Measurements from ENCODE around the gene OSTM1.

Gene OSTM1

DNA sequence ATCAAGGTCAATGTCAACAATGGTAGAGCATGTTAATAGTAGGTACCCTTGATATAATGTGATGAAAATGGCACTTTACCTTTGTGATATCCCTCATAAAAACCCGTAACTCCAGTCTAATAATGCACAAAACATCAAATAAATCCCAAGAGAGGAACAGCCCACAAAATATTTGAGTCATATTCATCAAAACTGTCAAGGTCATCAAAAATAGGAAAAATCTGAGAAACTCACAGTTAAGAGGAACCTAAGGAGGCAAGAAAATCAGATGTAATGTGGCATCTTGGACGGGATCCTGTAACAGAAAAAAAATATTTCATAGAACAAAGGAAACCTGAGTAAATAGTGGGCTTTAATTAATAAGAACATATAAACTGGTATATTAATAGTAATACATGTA lies 25.5 kb upstream of the OSTM1 start:
- DNase-seq (ENCODE audit: low read depth) = no peak

DNA sequence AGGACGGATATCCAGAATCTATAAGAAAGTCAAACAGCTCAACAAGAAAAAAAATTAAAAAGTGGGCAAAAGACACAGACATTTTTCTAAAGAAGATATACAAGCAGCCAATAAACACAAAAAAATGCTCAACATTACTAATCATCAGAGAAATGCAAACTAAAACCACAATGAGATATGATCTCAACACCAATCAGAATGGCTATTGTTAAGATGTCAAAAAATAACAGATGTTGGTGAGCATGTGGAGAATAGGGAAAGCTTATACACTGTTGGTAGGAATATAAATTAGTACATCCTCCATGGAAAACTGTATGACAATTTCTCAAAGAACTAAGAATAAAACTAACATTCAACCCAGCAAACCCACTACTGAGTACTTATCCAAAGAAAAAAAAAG lies 23.3 kb upstream of the OSTM1 start:
- no peak for DNase-seq (ENCODE audit: low read depth)

DNA sequence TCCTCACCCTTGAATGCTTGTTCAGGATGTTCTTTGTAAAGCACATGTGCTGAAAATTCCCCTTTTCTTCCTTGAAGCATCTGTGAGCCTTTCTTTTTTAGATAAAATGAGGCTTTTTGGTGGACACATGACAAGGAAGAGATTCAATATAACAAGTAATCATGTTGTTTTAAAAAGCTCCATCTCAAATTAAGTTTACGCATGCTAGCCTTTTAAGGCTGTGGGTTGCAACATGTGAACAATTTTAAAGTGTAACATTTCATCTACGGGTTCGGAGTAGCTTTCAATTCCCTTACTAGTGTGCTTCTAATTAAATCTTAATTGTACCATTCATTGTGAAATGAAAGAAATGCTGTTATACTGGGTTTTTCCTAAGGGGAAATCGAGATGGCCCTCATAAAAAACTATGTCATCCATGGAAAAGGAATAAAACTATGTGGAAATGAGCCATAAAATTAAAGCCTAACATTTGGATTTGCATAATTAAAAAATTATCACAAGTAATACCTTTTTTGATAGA lies 19.3 kb upstream of the OSTM1 start:
- no peak for DNase-seq (ENCODE audit: low read depth)

DNA sequence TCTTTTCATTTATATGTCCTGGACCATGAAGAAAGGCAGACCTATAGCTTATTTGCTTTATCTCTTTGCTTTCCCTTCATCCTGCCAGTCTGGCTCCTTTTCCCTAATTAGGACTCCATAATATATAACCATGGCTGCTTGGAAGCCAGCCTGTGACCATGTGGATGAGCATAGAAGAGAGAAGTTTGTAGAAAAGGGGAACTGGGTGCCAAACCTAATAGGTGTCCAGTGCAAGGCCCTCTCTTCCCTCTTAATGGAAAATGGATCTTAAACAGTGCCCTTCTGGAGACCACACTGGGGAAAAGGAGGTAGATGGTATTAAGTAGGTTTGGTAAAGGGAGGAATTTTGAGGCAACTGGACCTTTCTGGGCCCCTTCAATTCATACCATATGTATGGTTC lies 16.7 kb upstream of the OSTM1 start:
- no peak for DNase-seq (ENCODE audit: low read depth)

DNA sequence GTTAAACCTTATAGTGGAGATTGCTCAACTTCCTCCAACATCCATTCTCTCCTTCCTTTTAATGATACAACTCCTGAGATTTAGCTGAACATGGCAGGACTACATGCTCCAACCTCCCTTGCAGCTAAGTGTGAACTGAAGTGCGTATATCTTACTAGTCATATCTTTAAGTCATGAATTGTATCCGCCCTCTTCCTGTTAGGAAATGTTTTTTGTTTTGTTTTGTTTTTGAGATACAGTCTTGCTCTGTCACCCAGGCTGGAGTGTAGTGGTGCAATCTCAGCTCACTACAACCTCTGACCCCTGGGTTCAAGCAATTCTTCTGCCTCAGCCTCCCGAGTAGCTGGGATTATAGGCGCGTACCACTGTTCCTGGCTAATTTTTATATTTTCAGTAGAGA lies 8.8 kb upstream of the OSTM1 start:
- DNase-seq (ENCODE audit: low read depth) = no peak

DNA sequence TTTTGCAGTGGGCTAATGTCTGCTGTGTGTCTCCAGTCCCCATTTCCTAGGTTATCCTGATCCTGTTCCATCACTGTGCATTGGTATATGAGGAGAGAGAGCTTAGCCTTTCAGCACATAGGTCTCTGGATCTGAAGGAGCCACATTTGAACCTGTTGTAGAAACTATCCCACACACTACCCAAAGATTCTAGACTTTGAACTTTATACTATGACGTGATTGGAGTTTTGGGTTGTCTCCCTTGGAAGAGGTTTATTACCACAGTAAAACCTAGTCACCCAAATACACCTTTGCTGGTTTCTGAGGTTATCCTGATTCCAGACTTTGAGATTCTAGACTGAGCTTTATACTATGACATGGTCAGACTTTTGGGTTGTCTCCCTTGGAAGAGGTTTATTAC lies 8.0 kb upstream of the OSTM1 start:
- DNase-seq (ENCODE audit: low read depth) = no peak

DNA sequence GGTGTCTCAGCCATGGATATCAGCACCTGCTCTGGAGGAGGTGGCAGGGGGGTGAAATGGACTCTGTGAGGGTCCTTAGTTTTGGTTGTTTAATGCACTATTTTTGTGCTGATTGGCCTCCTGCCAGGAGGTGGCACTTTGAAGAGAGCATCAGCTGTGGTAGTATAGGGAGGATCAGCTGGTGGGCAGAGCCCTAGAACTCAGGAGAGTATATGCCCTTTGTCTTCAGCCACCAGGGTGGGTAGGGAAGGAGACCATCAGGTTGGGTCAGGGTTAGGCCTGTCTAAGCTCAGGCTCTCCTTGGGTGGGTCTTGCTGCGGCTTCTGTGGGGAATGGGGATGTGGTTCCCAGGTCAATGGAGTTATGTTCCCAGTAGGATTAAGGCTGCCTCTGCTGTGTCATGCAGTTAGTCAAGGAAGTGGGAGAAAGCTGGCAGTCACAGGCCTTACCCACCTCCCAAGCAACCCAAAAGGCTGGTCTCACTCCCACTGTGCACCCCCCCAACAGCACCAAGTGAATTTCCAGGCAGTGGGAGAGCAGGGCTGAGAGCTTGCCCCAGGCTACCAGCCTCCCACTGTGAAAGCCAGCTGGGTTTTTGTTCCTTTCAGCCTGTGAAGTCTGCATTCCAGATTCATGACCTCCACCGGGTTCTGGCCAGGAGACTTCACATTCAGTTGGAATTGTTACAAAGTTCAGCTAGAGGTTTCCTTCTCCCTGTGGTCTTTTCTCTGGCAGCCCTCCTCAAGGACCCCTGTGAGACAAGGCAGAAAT lies 5.7 kb upstream of the OSTM1 start:
- DNase-seq (ENCODE audit: low read depth) = no peak

DNA sequence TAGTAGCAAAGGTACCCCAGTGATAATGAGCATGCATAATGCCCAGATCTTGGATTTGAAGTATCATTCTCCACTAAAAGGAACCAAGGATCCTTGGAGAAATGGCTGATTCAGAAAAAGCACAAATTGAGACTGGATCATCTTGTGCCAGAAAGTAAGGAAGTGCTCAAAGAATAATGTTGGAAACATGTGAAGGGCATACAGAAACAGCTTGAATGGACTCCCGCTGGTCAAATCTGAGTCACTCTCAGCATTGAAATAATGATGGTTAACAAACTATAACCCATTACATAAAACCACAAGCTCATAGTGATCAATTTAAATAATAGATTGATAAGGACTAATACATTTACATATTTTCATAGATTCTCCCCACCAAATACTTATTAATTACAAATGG lies 3.6 kb upstream of the OSTM1 start:
- no peak for DNase-seq (ENCODE audit: low read depth)

DNA sequence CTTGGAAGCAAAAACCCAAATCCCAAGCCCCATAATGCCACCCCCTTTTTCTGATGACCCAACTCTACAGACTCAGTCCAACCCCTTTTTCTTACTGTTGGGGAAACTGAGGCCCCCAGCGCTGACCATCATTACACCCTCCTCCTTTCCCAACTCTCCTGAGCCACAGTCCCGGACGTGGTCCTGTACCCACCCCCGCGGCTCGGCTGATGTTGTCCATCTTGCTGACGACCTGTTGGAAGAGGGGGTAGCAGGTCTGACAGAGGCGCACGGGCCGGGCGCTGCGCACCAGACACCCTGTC lies 533 bp downstream of the OSTM1 start:
- DNase-seq (ENCODE audit: low read depth) = no peak

DNA sequence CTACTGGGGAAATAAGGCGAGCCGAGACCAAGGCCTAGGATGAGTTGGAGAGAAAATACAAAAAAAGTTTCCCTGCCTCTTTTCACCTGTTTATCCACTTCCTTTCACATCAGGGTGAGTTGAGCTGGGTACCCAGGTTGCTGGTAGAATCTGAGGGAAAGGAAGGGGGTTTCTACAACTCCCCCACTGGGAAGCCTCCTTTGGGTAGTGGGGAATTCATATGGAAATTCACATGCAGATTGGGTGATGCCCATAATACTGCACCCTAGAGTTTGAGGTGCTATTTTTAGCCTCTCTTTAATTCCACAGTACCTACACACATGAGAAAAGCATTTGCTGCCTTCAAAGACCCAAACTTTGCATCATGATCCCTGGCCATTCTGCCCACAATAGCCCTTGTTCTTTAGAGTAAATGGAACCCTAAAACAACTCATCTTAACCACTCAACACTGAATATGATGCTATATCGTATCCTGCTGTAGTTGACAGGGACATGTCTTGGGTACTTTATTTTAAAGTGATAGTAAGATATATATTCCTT lies 2.7 kb downstream of the OSTM1 start:
- DNase-seq (ENCODE audit: low read depth) = no peak

DNA sequence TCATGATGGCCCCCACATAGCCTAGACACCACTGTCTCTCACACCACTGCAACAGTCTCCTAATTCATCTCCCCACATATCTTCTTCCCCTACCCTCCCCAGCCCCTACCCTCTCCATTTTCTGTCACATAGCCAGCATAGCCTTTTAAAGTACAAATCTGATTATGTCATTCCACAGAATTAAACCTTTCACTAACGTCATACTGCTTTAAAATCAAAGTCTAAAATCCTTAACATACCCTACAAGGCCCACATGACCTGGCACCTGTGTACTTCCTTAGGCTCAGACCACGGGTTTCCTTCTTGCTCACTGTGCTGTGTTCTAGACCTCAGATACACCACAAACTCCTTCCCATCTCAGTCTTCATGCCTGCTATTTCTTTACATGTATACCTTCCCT lies 5.9 kb downstream of the OSTM1 start:
- DNase-seq (ENCODE audit: low read depth) = no peak

DNA sequence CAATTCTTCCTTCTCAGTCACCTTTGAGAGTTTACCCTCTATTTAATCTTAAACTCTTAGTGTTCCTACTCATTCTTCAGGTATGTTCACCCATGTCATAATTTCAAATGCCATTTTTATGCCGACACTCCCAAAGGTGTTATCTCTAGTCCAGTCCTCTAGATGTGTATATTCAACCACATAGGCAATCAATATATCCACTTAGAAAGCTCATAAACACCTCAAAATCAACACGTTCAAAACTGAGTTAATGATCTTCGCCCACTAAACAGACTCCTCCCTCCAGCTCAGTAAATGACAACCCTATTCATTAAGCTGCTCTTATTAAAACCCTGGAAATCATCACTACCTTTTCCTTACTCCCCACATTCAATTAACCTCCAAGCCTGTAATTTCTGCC lies 6.4 kb downstream of the OSTM1 start:
- no peak for DNase-seq (ENCODE audit: low read depth)

DNA sequence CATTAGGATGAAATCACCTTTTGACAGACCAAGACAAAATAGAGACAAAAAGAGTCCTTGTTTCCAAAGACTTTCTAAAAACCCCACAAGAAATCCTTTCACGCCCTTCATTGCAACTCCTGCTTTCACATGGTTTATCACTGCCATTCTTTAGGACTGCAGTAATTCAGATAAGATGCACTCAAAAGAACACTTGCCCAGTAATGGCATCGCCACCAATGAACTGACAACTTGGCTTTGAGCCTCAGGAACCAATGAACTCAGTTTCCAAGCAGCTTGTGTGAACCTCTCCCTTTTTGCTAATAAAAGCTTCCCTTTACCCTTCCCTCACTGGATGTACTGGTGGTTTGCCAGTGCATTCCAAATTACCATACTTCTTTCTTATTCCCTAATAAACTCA lies 21.8 kb downstream of the OSTM1 start:
- no peak for DNase-seq (ENCODE audit: low read depth)

DNA sequence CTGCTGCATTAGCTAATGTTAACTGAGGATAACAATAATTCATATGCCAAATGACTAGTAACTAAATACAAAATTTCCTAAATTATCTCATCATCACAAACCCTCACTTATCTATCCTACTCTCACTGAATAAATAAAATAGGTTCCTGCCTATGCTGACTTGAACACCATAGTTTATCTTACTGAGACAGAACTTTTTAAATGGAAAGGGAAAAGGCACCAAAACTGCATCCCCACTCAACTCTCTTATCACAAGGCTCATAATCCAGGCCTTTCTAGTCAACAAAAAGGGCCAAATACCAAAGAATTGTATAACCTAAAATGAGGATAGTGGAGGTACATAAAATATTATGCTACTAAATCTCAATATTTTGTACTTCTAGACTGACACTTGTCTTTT lies 23.1 kb downstream of the OSTM1 start:
- no peak for DNase-seq (ENCODE audit: low read depth)

DNA sequence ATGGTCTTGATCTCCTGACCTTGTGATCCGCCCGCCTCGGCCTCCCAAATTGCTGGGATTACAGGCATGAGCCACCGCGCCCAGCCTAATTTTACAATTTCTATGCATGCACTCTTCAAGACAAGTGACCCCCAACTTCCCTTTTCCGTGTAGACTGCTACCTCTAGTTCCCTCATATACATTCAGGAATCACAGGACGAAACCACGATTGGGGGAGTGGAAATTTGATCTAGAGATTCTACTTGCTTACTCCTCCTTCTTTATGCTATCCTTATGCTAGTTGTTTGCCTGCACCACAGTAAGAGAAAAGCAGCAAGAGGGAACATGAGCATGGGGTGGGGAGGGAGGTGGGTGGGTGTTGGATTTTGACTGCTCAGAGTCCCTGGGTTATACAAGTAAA lies 34.9 kb downstream of the OSTM1 start:
- no peak for DNase-seq (ENCODE audit: low read depth)

DNA sequence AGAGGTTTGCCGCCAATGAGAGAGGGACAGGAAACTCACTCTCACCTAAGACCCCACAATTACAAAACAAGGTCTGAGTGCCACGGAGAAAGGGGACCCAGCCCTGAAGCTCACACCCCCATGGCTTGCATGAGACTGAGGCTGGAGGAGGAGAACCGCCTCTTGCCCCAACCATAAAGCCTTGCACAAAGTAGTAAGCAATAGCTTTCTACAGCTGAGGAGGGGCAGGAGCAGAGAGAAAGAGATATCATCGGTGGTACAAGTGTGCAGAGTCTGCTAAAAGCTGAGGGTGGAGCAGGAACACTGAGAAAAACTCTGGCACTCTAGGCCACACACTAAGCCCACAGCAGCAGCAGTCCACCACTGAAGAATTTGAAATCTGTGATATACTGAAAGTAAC lies 37.7 kb downstream of the OSTM1 start:
- no peak for DNase-seq (ENCODE audit: low read depth)

DNA sequence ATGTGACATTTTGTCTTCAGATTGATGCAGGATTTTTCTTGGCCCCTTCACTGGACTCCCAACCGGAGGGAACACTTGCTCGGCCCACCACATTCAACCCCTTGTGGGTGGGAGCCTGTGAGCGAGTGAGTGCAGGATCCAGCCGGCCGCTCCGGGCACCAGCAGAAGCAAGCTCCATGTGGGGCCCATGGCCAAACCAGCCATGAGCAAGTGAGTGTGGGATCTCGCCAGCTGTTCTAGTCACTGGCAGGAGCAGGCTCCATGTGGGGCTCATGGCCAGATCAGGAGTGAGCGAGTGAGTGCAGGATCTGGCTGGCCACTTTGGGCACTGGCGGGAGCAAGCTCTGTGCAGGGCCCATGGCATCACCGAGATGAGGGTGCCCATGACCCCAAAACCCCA lies 42.6 kb downstream of the OSTM1 start:
- DNase-seq (ENCODE audit: low read depth) = no peak

DNA sequence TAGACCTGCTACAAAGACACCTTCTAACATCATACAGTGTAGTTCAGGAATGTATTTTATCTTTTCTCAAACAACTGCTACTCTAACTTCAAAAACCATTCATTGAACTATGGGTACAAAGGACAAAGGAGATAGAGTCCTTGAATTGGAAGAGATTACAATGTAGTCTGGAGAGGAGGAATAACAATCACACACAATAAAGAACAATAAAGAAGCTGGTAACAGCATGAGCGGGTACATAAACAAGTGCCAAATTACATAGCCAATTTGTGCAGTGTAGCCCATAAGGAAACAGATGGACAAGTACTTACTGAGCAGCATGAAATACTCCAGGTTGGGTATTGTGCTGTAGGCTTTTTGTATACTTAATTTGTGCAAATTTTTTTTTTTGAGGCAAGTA lies 44.3 kb downstream of the OSTM1 start:
- no peak for DNase-seq (ENCODE audit: low read depth)

DNA sequence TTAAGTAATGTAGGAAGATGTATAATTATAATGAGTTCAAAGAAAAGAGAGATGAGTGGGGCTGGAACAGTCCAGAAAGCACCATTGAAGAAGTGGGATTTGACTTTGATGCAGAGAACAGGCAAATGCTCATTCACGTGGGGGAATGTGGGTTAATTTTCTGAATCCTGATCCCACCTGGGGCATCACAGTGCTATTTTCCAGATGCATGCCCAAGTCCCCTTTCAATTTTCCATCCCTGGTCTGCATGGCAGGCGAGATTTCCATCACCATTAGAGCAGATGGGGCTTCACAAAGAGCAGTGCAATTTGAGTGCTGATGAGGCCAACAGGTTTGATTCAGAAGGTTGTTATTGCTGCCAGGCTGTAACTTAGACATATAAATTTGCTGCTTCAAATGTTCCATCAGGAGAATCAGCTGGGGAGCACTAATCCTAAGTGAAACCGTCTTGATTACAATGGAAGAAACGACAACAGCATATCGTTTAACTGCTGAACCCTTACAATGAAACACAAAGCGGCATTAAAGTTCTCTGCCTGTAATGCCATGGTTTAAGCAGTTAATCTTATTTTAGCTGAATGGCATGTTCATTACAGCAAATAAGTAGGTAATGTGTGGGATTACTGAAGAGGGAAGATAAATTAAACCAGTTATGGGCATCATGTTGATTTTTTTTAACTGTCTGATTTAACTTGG lies 45.2 kb downstream of the OSTM1 start:
- no peak for DNase-seq (ENCODE audit: low read depth)

DNA sequence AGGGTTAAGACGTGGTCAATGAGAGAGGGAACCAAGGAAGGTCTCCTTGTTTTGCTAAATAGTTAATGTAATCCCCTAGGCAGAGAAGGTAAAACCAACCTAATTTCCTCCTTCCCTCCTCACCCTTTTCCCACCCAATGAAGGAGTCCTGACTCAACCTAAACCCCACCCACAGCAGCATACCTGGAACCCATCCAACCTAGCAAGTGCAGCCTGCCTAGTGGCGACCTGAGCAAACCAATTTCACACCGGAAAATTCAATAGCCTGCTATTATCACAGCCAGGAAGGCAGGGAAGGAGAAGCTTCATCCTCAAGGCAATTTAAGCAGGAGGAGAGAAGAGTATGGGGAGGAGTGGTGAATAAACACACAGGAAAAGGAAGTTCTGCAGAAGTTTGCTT lies 46.9 kb downstream of the OSTM1 start:
- DNase-seq (ENCODE audit: low read depth) = no peak

DNA sequence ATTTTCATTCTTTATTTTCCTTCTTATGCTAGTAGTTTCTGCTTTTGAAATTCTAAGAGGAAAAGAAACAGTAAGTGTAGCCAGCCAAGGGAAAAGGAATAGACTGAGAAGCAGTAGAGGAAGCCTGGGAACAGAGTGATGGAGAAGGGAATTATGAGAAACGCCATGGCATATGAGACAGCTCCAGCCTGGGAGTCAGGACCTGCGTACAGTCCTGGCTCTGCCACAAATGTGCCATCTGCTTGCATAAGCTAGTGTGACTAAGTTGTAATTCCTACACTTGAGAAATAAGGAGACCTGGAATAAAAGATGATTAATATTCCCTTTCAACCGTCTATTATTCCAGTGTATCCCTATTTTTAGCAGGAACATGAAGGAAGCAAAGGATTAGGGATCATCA lies 47.5 kb downstream of the OSTM1 start:
- no peak for DNase-seq (ENCODE audit: low read depth)

DNA sequence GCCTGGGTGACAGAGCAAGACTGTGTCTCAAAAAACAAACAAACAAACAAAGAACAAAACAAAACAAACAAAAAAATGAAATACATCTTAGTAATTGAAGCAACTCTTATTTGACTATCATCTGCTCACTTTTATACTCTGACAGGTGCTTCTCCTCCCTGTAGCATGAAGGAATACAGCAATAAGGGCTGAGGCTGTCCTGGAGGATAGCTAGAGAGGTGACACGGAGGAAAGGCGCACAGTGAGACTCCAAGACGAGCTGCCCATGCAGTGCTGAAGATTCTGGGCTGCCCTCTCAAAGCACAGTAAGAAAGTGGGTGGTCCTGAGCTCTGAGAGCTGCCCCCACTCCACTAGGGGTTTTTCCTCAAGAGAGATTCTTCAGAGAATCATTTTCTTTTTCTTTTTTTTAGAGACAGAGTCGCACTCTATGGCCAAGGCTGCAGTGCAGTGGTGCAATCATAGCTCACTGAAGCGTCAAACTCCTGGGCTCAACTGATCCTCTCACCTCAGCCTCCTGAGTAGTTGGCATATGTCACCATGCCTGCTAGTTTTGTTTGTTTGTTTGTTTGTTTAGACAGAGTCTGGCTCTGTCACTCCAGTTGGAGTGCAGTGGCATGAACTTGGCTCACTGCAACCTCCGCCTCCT lies 50.0 kb downstream of the OSTM1 start:
- DNase-seq (ENCODE audit: low read depth) = no peak

DNA sequence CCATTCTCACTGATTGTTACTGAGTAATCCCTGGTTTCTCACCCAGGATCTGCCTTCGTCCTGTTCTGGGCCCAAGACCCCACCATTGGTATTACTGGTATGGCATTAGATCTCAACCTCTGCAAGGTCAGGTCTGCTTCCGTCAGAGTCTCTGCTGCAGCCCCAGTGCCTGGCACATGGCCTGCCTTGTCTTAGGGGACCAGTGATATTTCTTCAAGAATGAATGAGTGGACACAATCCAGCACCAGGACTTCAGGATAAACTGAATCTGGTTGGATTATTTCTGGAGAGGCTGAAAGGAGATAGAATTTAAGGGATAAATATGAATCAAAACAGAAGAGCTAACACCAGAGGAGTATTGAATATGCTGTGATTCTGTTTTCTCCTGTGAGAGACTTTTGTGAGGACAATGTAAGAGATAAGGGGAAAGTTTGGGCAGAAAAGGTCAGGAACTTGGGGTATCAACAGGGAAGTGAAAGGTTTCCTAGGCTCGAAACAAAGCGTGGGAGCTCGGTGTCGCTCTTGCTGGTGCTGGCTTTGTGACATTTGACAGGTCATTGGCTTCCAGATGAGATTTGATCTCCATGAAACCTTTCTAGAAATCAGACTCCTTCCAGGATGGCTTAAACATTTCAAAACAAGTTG lies 53.9 kb downstream of the OSTM1 start:
- no peak for DNase-seq (ENCODE audit: low read depth)
